C4-2B (cell line): ENCODE results near the gene ARHGAP45.

Source experiments
- CTCF ChIP-seq: fragments of 450-650 bp; conservative IDR thresholded peaks from 2 replicates; pipeline ENCODE4 v1.5.1; 2017; ENCODE audit warnings: mild to moderate bottlenecking
- ZFX ChIP-seq: fragments of 450-650 bp; IDR thresholded peaks from 2 replicates; pipeline ENCODE4 v1.6.1; 2017

- no peak for TF ChIP-seq CTCF
- peak; percentile 21; the same call in 1 of the 2 replicates for TF ChIP-seq ZFX
These were observed 27.1 kb upstream of the ARHGAP45 start, which contains the start of gene ABCA7 for GRCh38 chr19:1039646-1040475.
